8988T (cell line): ENCODE data around the gene C16orf74.

Source experiments
- DNase-seq: peaks from one replicate; pipeline ENCODE4 v3.0.0; 2011

The C16orf74 gene

DNA sequence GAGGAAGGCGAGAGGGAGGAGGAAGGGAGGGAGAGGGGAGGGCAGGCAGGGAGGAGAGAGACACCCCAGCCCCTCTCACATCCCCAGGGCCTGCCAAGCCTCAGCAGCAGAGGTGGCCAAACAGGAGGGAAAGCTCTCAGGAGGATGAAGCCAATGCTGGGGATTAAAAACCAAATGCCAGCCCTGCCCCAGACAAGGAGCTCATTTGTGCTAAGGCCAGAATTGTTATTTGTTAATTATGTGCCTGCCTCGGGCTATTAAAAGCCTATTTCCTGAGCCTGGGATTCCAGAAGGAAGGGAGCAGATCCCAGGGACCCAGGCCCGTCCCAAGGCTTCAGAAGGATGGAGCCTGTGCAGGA is 34.2 kb downstream of the C16orf74 start:
- no peak for DNase-seq

DNA sequence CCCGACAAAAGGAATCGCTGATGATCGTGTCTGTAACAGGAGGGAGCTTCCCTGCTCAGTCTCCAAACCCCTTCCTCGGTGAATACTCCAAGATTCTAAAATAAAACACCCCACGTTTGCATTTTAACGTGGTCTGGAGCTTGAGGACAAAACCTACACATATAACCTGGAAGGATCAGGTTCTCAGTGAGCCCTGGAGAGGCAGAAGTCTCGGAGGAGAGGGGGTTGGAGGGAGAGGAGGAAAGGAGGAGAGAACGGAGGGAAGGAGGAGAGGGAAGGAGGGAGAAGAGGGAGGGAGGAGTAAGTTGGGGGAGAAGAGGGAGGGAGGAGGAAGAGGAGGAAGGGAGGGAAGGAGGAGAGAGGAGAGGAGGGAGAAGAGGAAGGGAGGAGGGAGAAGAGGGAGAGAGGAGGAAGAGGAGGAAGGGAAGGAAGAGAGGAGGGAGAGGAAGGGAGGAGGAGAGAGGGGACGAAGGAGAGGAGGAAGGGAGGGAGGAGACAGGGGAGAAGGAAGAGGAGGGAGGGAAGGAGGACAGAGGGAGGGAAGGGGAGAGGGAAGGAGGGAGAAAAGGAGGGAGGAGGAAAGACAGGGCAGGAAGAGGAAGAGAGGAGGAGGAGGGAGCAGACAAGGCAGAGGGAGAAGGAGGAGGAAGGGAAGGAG is 34.7 kb downstream of the C16orf74 start:
- no peak for DNase-seq

DNA sequence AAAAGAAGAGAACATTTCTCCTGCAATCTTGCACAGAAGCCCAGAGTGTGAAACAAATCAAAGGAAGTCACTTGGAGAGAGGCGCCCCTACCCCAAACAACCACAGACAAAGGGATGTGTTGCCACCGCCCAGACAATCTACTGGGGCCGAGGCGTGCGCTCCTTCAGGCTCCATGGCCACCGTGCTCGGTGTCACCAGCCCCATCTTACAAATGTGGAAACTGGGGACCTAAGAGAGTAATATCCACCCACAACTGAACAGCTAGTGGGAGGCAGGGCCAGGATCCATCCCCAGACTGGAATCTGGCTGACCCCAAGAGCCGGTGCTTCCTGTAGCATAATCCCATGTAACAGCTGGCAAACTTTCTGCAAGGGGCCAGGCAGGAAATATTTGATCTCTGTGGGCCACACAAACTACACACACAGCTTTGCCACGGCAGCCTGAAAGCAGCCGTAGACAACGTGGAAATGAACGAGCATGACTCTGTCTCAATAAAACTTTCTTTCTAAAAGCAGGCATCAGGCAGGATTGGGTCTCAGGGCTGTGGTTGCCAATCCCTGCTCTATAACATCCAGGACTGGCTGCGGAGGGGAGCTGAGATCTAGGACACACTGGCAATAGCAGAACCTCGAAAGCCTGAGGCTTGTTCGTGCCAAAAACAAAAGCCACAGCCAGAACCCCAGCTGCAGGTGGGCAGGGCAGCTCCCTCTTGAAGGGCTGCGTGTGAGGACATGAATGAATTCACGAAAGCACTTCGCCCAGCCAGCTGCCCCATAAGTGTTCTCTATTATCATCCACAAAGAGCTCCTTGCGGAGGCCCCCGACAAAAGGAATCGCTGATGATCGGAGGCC is 35.5 kb downstream of the C16orf74 start:
- DNase-seq, result no peak

DNA sequence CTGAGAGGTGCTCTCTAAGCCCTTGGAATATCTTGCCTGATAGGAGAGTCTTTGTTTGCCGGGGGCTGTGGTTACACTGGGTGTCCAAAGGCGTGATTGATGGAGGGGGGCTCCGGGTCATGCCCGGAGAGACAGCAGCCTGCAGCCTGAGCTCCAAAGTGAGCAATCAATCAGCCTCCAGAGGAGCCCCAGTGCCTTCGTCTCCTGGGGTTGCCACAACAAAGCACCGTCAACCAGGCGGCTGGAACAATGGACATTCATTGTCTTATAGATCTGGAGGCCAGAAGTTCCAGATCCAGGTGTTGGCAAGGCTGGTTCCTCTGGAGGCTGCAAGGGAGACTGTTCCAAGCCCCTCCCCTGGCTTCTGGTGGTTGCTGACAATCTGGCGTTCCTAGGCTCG is 38.1 kb downstream of the C16orf74 start:
- no peak for DNase-seq

DNA sequence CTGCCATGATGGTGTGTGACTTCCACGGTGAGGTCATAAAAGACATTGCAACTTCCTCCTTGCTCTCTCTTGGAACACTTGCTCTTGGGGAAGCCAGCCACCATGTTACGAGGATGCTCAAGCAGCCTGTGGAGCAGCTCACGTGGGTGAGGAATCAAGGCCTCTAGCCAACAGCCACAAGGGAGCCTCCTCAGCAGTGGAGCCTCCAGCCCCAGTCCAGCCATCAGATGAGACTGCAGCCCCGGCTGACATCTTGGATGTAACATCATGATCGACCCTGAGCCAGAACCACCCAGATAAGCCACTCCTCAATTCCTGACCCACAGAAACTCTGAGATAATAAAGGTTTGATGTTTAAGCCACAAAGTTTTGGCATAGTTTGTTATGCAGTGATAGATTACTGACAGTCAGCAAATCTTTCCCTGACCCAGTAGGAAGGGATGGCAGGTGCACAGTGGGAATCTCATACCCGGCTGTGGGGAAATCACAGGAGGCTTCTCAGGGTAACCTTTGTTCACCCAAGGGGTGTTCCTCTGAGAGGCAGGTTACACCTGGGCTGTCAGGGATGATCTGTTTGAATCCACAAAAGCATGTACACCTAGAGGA is 38.8 kb downstream of the C16orf74 start:
- no peak for DNase-seq

DNA sequence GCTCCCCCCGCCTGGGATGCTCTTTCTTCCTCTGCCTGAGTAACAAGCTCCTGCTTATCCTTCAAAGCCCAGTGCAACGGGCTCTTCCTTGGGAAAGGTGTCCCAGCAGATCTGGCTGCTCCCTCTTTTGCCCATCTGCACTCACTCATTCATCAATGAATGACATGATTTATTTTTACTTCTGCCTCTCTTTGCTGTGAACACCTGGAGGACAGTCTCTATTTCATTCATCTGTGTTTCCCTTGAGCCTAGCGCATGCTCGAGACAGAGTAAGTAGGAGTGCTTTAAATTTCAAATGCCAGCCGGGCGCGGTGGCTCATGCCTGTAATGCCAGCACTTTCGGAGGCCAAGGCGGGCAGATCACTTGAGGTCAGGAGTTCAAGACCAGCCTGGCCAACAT is 40.2 kb downstream of the C16orf74 start:
- DNase-seq, result no peak

DNA sequence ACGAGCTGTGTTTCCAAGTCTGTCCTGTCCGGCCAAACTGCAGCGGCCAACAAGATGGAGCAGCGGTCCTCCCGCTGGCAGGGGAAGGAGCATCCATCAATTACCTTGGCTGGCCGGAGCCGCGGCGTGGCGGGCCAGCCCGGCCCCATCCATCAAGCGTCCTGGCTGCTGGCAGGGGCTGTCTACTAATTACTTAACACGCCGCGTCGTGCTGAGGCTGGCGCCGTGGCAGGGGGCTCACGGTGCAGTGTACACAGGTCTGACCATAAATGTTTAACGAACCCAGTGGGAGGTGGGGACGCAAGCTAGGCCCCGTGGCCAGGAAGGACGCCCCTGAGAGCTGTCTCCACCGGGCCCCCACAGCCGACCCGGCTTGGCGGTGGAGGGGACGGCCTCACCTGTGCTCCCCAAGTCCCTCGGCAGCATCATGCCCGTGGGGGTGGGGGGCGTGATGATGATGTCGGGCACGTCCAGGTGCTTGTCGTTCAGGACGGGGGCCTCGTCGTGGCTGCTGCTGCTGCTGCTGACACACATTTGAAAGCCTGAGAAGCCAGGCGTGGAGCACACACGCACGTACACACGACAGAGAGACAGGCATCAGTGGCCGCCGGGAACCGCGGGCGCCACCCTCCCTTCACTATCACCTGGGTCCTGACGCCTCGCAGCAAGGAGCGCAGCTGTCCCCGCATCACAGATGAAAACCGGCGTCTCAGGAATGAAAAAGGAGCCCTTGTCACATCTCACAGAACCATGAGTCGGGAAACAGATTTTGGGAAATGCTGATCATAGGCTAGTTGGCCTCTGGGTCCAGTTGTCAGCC is 40.9 kb downstream of the C16orf74 start:
- no peak for DNase-seq

DNA sequence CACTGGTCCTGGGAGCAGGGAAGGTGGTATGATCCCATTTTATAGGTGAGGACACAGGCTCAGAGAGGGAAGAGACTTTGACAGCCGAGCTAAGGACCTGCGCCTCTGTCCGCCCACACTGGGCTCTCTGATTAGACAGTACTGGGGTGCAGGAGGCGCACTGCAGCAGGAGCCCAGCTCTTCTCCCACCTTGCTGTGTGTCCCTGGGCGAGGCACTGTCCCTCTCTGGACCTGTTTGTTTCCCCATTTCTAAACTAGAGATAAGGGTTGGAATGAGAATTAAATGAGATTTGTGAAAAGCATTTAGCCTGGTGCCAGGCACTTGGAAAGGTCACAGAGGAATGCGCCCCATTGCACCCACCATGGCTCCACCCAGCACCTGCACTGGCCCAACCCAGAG is 42.6 kb downstream of the C16orf74 start:
- no peak for DNase-seq

DNA sequence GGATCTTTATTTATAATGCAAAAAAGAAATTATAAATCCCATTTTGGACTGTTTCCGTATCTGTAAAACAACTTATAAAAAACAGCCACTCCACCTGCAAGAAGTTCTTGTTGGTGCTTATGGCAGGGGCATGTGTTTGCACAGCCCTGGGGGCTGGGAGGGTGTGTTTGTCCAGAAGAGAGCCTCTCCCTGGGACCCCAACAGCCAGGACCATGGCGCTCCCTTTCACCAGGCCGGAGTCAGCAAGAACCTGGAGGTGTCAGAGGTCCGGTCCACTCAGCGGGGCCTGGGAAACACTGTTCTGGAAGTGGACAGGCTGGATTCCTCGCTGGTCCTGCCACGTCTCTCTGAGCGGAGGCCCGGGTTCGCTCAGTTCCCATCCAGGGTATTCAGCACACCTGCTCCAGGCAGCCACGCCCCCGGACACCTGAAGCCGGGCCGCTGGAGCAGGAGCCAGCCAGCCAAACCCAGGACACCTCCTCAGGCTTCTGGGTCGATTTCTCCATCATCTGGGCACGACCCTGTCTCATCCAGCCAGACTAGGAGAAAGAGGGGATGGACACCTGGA is 43.3 kb downstream of the C16orf74 start:
- no peak for DNase-seq

DNA sequence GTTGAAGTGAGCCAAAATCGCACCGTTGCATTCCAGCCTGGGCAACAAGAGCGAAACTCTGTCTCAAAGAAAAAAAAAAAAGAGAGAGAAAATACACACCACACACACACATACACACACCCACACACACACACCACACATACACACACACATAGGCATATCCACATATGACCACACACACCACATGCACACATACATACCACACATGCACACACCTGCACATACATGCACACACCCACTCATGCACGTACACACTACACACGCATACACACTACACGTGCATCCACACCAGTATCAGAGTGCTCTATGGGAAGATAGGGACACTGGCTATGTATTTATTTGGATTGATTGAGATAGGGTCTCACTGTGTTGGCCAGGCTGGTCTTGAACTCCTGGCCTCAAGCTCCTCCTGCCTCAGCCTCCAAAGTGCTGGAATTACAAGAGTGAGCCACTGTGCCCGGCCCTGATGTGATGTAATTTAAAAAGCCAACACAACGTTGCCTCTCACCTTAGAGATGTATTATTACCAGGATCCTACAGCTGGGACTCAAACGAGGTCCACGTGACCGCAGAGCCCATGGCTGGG is 44.4 kb downstream of the C16orf74 start:
- no peak for DNase-seq

DNA sequence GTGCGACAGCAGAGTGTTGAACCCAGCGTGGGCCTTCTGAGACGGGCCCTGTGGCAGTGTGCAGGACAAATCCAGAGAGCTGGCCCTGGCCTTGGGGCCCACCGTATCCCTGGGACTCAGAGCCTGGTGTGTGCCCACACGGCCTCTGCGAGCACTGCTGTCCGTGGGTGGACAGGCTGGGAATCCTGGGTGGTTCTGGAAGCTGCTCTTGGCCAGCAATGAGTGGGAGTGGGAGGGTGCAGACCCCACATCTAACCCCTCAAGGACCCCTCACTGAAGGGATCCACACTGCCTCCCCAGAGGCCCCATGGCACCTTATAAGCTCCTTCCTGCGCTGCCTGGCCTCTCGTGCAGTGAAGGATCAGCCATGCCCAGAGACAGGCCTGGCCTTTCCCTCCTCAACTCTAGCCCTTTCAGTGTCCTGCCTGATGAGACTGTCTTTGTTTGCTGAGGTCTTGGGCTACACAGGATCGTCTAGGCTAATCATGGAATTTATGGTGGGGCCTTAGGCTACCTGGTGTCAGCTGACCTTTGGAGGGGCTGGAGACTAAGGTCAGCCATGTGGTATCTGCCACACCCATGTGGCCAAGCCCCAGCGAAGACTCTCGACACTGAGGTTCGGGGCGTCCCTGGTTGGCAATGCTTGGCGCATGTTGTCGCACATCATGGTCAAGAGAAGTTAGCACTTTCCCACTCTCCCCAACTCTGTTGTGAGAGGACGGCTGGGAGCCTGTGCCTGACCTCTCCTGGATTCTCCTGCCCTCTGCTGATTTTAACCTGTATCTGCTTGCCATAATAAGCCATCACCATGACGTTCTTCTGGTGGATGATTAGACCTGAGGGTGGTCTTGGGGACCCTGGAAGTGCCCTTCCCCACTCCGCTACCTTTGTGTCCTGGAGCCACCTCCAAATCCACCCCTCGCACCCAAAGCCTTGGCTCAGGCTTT is 45.7 kb downstream of the C16orf74 start:
- no peak for DNase-seq

DNA sequence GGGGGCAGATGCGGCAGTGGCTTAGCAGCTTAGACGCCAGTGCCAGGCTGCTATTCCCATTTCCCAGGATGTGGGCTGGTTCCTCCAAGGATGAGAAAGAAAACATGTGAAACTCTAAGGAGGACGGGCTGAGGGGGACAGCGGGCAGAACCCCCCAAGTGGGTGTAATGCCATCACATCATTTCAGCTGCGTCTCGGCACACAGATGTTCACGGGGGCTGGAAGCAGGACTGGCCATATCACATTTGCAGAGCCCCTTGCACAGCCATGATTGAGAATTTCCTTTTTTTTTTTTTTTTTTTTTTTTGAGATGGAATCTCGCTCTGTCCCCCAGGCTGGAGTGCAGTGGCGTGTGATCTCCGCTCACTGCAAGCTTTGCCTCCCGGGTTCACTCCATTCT is 46.9 kb downstream of the C16orf74 start:
- no peak for DNase-seq

DNA sequence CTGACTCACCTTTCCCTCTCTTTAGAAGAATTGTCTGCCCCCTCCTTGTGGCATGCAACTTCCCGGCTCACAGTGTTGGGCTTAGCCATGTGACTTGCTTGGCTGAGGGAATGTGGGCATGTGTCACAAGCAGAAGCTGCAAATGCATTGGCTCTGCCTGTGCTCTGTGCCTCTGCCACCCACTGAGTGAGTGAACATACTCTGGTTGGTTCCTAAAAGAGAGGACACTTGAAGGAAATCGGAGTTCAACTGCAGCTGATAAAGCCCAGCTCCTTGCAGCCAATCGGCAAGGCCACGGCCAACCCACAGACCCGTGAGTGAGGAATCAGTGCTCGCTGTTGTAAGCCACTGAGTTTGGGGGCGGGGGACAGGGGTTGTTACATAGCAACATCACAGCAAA is 51.3 kb downstream of the C16orf74 start:
- no peak for DNase-seq

DNA sequence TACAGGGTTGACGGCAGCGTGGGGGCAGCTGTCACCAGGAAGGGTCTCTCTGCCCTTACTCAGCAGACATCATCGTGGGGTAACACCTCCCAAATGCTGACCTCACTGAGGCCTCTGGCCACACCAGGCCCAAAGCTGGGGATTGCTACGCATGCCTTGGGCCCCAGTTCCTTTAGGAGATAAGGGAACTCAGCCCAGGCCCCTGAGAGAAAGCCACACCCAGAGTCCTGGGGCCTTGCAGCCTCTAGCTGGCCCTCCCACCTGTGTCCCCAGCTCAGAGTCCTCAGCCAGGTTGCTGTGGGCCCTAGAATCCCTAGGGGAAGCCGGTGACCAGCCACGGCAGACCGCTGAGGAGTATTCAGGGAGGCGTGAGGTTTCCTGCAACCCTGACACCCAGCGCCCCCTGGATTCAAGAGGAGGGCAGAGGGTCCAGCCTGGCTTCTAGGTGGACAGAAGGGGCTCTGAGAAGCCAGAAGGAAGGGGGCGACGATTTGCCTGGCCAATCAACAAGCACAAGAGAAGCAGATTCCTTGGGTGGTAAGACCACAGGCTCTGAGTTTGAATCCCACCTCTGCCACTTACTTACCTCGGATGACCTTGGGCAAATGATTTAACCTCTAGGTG is 51.8 kb downstream of the C16orf74 start:
- DNase-seq, result no peak

DNA sequence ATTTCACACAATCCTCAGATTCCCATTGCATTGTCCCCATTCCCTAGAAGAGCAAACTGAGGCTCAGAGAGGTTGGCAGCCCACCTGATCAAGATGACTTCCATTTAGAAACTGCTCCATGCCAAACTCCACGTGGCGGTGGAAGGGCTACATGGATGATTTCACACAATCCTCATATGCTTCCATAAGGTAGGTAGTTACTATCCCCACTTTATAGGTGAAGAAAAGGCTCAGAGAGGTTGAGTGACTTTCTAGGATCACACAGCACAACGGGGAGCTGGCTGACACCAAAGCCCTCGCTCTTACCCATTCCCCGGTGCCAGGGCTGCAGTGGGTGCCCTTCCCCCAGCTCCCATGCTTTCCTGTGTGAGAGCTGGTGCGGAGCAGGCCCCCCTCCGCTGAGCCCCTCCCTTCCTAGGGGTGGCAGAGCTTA is 52.4 kb downstream of the C16orf74 start:
- no peak for DNase-seq

DNA sequence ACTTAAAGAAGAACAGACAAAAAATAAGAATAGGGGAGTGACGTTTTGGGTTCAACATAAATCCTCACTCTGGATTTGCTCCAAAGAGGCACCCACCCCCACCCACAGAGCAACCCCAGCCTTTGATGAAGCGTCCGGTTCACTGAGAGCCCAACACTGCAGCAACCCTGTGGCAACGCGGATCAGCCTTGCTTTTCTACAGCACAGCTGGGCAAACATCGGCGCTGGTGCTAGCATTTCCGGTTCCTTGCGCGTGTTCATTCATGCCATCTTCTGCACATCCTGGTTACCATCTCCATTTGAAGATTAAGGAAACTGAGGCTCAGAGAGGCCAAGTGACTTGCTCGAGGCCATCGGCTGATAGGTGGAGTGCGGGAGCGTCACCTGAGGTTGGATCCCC is 53.5 kb downstream of the C16orf74 start:
- no peak for DNase-seq

DNA sequence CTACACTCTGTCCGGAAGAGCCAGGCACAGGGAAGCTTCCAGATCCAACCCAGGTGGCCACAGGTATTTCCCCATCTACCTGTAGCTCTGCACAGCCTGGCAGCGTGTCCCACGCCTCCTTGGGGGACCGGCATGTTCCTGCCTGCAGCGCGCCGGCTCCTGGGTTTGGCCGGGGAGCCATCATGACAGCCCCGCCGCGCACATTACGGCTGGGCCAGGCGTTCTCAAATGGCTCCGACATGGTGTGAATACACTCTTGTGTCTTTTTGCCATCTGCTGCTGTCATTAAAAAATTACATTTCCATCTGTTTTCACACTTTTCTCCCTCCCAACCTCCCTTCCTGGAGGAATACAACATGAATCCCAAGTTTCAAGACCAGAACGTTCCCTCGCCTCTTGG is 54.1 kb downstream of the C16orf74 start:
- no peak for DNase-seq

DNA sequence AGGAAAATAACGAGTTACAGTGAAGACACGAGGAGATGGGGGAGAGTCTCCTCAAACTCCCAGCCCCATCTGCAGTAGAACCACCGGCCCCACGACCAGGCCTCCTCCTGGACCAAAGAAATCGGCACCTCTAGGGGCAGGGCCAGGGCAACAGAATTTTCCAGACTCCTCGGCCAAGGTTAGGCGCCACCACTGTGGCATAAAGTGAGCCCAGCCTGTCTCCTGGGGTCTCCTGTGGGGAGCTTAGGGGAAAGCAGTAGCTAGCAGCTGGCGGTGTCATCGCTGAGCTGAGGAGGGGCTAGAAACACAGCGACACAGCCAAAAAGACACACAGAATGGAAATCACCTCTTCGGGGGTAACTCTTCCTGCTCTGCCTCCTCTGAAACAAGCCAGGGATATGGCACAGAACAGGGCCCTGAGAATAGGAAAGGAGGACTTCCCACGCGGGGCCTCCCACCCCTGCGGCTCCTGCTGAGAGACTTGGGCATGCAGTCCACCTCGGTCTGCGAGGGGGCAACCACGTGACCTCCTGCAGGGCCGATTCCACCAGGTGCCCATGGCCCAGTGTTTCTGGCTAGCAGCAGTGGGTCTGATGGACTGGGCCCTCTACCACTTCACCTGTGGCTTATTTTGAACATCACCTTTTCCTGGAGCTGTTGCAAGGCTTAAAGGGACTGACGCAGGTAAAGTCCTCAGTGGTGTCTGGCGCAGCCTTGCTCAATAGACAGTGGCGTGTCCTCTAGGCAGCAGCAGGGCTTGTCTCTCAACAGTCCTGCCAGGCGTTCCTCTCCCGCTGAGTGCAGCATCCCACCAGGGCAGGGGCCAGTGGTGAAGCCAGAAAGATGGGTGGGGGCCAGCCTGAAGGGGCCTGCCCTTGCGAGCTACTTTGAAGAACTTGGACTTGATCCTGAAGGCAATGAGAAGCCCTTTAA is 55.4 kb downstream of the C16orf74 start:
- no peak for DNase-seq

DNA sequence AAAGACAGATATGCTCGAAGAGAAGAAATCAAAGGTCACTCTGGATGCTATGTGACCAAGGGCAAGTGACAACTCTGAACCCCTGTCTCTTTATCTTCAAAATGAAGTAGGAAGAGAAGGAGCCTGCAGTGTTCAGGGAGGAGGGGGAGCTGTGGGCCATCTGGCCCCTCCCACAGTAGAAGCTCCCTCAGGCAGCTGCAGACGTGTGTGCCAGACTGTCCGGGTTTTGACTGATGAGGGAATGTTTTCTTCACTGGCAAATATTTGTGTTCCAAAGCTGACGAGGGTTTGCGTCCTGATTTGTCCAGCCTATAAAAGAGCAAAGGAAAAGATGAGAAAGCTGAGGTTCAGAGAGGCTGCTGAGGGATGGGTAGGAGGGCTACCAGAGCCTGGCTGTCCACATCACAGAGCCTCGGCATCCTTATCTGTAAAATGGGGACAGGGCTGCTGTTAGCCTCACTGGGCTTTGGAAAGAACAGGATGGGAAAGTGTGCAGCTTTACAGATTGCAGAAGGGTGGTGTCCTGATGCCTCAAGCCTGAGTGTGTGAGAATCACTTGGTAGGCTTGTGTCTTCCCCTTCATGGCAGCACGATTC is 60.3 kb downstream of the C16orf74 start:
- DNase-seq, result no peak
